ENCODE data around the gene TFF1. TPM values are rescaled to one million over a fixed set of nuclear protein-coding genes. Genes with fewer than 3 reads are reported as not detected.

Gene TFF1
- total and polyA plus RNA-seq, 4 experiments from 2014 or later, result not detected

DNA sequence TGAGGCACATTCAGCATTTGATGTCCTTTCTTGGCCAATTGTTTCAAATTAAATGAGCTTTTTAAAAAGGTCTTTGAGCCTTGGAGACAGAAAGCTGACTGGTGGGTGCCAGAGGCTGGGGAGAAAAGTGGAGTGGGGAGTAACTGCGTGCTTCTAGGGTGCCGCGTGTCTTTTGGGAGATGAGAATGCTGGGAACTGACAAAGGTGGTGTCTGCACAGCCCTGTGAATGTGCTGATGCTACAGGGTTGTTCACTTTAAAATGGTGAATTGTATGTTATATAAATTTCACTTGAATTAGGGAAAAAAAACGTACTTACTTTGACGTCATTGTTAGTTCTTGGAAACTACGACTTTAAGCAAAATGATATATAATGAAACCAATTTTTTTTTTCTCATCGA, 8.1 kb upstream of the TFF1 start:
- Mint-ChIP-seq H3K36me3 (no peaks in the 10 kb centered on the region), H3K27me3 (no peaks in the 10 kb centered on the region), H3K9me3 (no peaks in the 10 kb centered on the region), H3K4me1 (peaks cover 3 to 6% (median 4%) of the 10 kb centered on the region in 4 donors), H3K4me3 (peak overlapping the region in 2 of 8 donors; percentile 18 to 28), H3K27ac (peak overlapping the region in 1 of 7 donors; percentile 6)
- Histone ChIP-seq H3K4me1 (ENCODE audit: insufficient read depth, low read length) (no peaks in the 10 kb centered on the region), H3K4me3 (ENCODE audit: low read length in 2 of 2) (no peak overlapping the region), H3K9me3 (ENCODE audit: control insufficient read depth in 1 of 2, low read length in 2 of 2) (no peaks in the 10 kb centered on the region), H3K36me3 (ENCODE audit: insufficient read depth, low read length) (no peaks in the 10 kb centered on the region), H3K27me3 (ENCODE audit: insufficient read depth, low read length) (no peaks in the 10 kb centered on the region), H3K27ac (ENCODE audit: low read depth, low read length) (no peak overlapping the region)
- intact Hi-C loops (cut with micrococcal nuclease), result no loop called here
- CTCF ChIA-PET (ENCODE audit: partially characterized antibody), result interaction anchor here (1.1 kb wide), 1 partner anchor 13 kb away, joined by 3 read pairs; no protein-coding TSS in a partner anchor
- POLR2A ChIA-PET (ENCODE audit: partially characterized antibody), result interaction anchor here (1.0 kb wide), 1 partner anchor 29 kb away, joined by 3 read pairs; the partner anchor contains the start of gene UBASH3A
- no peak for DNase-seq

DNA sequence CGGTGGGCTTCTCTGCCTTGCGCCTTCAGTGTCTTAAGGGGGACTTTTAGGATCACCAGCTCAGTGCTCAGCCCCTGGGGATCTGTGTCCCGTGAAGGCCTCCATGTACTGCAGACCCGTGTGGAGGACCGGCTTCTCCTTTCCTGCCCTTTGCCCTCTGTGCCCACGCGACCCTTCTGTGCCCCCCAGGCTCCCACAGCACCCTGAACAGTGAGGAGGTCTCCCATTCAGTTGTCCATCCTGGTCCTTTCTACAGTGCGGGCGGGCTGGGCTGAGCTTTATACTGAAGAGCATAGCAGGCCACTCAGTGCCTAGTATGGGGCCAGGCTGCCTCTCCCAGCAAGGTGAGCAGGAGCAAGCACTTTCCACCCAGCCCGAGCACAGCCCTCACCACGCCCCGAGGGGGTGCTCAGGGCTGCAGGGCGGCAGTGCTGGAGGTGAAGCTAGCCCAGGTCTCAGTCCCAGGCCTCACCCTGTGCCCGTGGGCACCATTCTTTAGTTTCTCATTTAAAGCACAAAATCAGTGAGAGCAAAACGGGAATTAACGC, 7.6 kb upstream of the TFF1 start:
- intact Hi-C loops (cut with micrococcal nuclease), result no loop called here
- no peak overlapping the region for H3K27ac Mint-ChIP-seq
- no peaks in the 10 kb centered on the region for H3K36me3 Mint-ChIP-seq
- no peaks in the 10 kb centered on the region for H3K27me3 ChIP-seq (ENCODE audit: insufficient read depth, low read length)
- no peaks in the 10 kb centered on the region for H3K9me3 Mint-ChIP-seq
- no peak overlapping the region for H3K27ac ChIP-seq (ENCODE audit: low read depth, low read length)
- H3K4me3 ChIP-seq (ENCODE audit: low read length in 2 of 2), result no peak overlapping the region
- no peak for DNase-seq
- CTCF ChIA-PET (ENCODE audit: partially characterized antibody), result interaction anchor here (1.1 to 1.3 kb wide), 2 partner anchors 12 to 30 kb away, joined by 3 read pairs; partner anchors contain the start of gene UBASH3A
- H3K36me3 ChIP-seq (ENCODE audit: insufficient read depth, low read length), result no peaks in the 10 kb centered on the region
- H3K9me3 ChIP-seq (ENCODE audit: control insufficient read depth in 1 of 2, low read length in 2 of 2), result no peaks in the 10 kb centered on the region
- no peaks in the 10 kb centered on the region for H3K27me3 Mint-ChIP-seq
- H3K4me3 Mint-ChIP-seq, result no peak overlapping the region
- H3K4me1 Mint-ChIP-seq, result peaks cover 3 to 6% (median 4%) of the 10 kb centered on the region in 4 donors
- H3K4me1 ChIP-seq (ENCODE audit: insufficient read depth, low read length), result no peaks in the 10 kb centered on the region
- POLR2A ChIA-PET (ENCODE audit: partially characterized antibody), result interaction anchor here (1.0 kb wide), 1 partner anchor 30 kb away, joined by 3 read pairs; the partner anchor contains the start of gene UBASH3A

DNA sequence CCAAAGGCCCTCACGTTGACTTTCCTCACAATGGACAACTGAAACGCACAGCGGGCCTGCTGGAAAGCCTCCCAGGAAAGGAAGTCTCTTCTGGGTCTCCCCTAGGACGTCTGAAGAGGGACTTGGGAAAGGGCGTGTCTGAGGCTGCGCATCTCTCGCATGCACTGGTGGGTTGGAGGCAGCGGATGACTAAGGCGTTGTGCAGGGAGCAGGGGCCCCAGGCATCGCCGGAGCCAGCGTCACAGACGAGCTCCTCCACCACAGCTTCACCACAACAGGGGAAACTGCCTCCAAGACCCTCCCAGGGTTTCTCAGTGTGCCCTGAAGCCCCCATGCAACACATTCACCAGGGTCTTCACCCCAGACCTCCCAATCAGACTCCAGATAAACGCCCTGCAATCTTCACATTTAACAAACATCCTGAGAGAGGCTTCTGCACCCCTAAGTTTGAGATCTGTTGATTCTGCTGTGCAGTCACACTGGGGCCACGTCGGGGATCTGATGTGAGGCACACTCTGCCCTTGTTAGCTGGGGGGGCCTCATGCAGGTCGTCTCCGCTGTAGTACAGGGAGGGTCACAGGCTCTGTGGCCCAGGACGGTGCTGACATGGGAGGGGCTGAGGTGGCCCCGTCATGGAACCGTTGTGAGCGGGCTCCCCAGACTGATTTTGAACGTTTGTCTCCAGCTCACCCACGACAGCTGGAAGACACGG, 7.0 kb upstream of the TFF1 start:
- H3K9me3 ChIP-seq (ENCODE audit: control insufficient read depth in 1 of 2, low read length in 2 of 2), result no peaks in the 10 kb centered on the region
- H3K27ac ChIP-seq (ENCODE audit: low read depth, low read length), result no peak overlapping the region
- Mint-ChIP-seq H3K9me3 (no peaks in the 10 kb centered on the region), H3K4me3 (no peak overlapping the region), H3K27ac (peak overlapping the region in 1 of 7 donors; percentile 16), H3K4me1 (peaks cover 3 to 6% (median 4%) of the 10 kb centered on the region in 4 donors), H3K36me3 (no peaks in the 10 kb centered on the region), H3K27me3 (no peaks in the 10 kb centered on the region)
- CTCF ChIA-PET (ENCODE audit: partially characterized antibody), result interaction anchor here (1.3 kb wide), 1 partner anchor 30 kb away, joined by 3 read pairs; the partner anchor contains the start of gene UBASH3A
- H3K4me1 ChIP-seq (ENCODE audit: insufficient read depth, low read length), result no peaks in the 10 kb centered on the region
- no peak overlapping the region for H3K4me3 ChIP-seq (ENCODE audit: low read length in 2 of 2)
- no peak for DNase-seq
- no peaks in the 10 kb centered on the region for H3K27me3 ChIP-seq (ENCODE audit: insufficient read depth, low read length)
- no peaks in the 10 kb centered on the region for H3K36me3 ChIP-seq (ENCODE audit: insufficient read depth, low read length)
- intact Hi-C loops (cut with micrococcal nuclease), result no loop called here
- POLR2A ChIA-PET (ENCODE audit: partially characterized antibody), result interaction anchor here (1.0 kb wide), 1 partner anchor 31 kb away, joined by 3 read pairs; the partner anchor contains the start of gene UBASH3A

DNA sequence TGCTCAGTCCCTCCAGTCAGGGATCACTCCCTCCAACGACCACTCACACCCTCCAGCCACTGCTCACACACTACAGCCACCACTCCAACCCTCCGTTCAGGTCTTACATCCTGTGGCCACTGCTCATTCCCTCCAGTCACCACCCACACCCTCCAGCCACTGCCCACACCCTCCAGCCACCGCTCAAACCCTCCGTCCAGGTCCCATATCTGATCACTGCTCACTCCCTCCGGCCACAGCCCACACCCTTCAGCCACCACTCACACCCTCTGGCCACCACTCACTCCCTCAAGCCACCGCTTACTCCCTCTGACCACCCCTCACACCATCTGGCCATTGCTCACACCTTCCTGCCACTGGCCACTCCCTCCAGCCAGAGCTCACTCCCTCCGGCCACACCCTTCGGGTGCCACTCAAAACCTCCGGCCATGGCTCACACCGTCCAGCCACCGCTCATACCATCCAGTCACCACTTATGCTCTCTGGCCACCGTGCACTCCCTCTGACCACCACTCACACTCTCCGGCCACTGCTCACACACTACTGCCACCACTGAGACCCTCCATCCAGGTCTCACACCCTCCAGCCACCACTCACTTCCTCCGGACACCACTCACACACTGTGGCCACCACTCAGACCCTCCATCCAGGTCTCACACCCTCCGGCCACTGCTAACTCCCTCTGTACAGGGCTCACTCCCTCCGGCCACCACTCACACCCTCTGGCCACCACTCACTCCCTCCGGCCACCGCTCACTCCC, 4.7 kb upstream of the TFF1 start:
- Mint-ChIP-seq H3K4me3 (no peak overlapping the region), H3K9me3 (no peaks in the 10 kb centered on the region), H3K36me3 (no peaks in the 10 kb centered on the region), H3K27me3 (no peaks in the 10 kb centered on the region), H3K4me1 (peaks cover 2 to 6% (median 4%) of the 10 kb centered on the region in 4 donors), H3K27ac (peak overlapping the region in 1 of 7 donors; percentile 55)
- Histone ChIP-seq H3K9me3 (ENCODE audit: control insufficient read depth in 1 of 2, low read length in 2 of 2) (no peaks in the 10 kb centered on the region), H3K36me3 (ENCODE audit: insufficient read depth, low read length) (no peaks in the 10 kb centered on the region), H3K27me3 (ENCODE audit: insufficient read depth, low read length) (no peaks in the 10 kb centered on the region), H3K4me3 (ENCODE audit: low read length in 2 of 2) (no peak overlapping the region), H3K4me1 (ENCODE audit: insufficient read depth, low read length) (no peaks in the 10 kb centered on the region), H3K27ac (ENCODE audit: low read depth, low read length) (no peak overlapping the region)
- DNase-seq, result no peak
- ChIA-PET CTCF (ENCODE audit: partially characterized antibody) (no interaction called here), POLR2A (ENCODE audit: partially characterized antibody) (no interaction called here)
- intact Hi-C loops (cut with micrococcal nuclease), result no loop called here

DNA sequence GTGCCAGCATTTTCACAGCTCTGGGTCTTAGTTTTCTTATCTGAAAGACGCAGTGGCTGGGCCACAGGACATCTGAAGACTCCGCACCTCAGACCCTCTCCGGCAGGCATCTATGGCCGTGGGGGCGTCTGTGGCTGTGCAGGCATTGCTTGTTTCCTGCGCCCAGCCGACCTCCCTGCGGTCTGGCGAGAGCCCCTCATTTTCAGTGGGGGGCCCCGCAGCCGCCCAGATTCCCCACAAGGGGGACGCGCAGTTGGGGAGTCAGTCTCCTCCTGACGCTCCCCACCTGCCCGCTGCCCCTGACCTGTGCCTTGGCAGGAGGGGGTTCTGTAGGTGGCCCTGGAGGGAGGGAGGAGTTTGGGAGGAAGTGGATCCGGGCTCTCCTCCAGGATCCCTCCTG, 3.5 kb upstream of the TFF1 start:
- H3K36me3 ChIP-seq (ENCODE audit: insufficient read depth, low read length), result no peaks in the 10 kb centered on the region
- POLR2A ChIA-PET (ENCODE audit: partially characterized antibody), result no interaction called here
- intact Hi-C loops (cut with micrococcal nuclease), result no loop called here

DNA sequence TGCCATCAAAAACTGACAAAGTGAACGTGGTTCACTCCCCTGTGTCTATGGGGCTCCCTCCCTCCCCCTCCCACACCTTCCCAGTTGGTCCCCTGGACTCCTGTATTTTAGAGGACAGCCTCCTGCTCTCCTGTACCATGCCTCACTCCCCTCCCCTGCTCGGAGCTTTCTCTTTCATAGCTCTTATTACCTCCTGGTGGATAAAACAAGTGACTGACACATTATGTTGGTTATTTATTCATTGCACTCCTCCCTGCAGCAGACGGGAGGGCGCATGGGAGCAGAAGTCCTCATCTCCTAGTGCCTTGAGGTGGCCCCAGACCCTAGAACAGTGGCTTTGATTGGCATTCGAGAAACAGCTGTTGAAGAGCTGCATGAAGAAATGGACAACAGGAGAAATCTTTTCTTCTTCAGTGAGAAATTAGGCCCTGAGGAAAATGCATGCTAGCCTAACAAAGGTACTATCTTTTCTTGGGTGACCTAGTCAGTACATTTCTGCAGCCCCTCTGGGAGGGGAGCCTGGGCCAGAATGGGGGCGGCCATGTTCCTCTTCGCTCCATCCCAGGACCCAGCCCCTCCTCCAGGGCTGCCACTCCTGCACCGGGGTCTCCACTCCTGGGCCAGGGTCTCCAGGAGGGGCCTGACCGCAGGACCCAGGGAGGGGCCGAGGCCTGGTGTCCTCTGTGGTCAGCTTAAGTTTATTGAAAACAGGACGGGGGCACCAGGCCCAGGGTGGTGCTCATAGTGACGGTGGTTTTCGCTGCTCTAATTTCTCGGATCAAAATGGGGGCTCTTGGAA, 1.2 kb upstream of the TFF1 start:
- Histone ChIP-seq H3K9me3 (ENCODE audit: control insufficient read depth in 1 of 2, low read length in 2 of 2) (no peaks in the 10 kb centered on the region), H3K27ac (ENCODE audit: low read depth, low read length) (no peak overlapping the region), H3K4me1 (ENCODE audit: insufficient read depth, low read length) (no peaks in the 10 kb centered on the region), H3K36me3 (ENCODE audit: insufficient read depth, low read length) (no peaks in the 10 kb centered on the region), H3K4me3 (ENCODE audit: low read length in 2 of 2) (no peak overlapping the region), H3K27me3 (ENCODE audit: insufficient read depth, low read length) (no peaks in the 10 kb centered on the region)
- Mint-ChIP-seq H3K27ac (peak overlapping the region in 1 of 7 donors; percentile 19), H3K36me3 (no peaks in the 10 kb centered on the region), H3K27me3 (peaks cover 1 to 2% of the 10 kb centered on the region in 2 donors), H3K4me3 (no peak overlapping the region), H3K4me1 (no peaks in the 10 kb centered on the region), H3K9me3 (no peaks in the 10 kb centered on the region)
- intact Hi-C loops (cut with micrococcal nuclease), result no loop called here
- POLR2A ChIA-PET (ENCODE audit: partially characterized antibody), result interaction anchor here (1.5 kb wide), 1 partner anchor 60 kb away, joined by 3 read pairs; no protein-coding TSS in a partner anchor
- no peak for DNase-seq
- CTCF ChIA-PET (ENCODE audit: partially characterized antibody), result interaction anchor here (0.7 to 1.8 kb wide), 3 partner anchors 8 to 222 kb away, joined by 3 read pairs; no protein-coding TSS in a partner anchor

More for the DNA sequence above, 3.5 kb upstream of the TFF1 start:
- CTCF ChIA-PET (ENCODE audit: partially characterized antibody), result interaction anchor here (0.9 kb wide), 1 partner anchor 34 kb away, joined by 3 read pairs; the partner anchor contains the start of gene UBASH3A
- Mint-ChIP-seq H3K27me3 (no peaks in the 10 kb centered on the region), H3K27ac (no peak overlapping the region), H3K9me3 (no peaks in the 10 kb centered on the region), H3K4me1 (peaks cover 2 to 6% (median 4%) of the 10 kb centered on the region in 4 donors), H3K36me3 (no peaks in the 10 kb centered on the region), H3K4me3 (no peak overlapping the region)
- Histone ChIP-seq H3K9me3 (ENCODE audit: control insufficient read depth in 1 of 2, low read length in 2 of 2) (no peaks in the 10 kb centered on the region), H3K4me1 (ENCODE audit: insufficient read depth, low read length) (no peaks in the 10 kb centered on the region), H3K27ac (ENCODE audit: low read depth, low read length) (no peak overlapping the region), H3K4me3 (ENCODE audit: low read length in 2 of 2) (no peak overlapping the region), H3K27me3 (ENCODE audit: insufficient read depth, low read length) (no peaks in the 10 kb centered on the region)
- DNase-seq, result no peak

All from CD4-positive, alpha-beta memory T cell (primary cell).